CD4-positive, alpha-beta T cell treated with Interleukin-2 at 100 ng/mL for 4 hours (primary cell): Measurements from ENCODE around the gene SAMD3.
"Not testable (repeated sequence)": the region's sequence is repeated elsewhere in the genome, so short reads cannot be mapped to it uniquely, and the experiment has no call there.

Experiments
- DNase-seq: peaks from one replicate; pipeline ENCODE4 v3.0.0-alpha.2; 2020; ENCODE audit warnings: low spot score

Gene SAMD3

DNA sequence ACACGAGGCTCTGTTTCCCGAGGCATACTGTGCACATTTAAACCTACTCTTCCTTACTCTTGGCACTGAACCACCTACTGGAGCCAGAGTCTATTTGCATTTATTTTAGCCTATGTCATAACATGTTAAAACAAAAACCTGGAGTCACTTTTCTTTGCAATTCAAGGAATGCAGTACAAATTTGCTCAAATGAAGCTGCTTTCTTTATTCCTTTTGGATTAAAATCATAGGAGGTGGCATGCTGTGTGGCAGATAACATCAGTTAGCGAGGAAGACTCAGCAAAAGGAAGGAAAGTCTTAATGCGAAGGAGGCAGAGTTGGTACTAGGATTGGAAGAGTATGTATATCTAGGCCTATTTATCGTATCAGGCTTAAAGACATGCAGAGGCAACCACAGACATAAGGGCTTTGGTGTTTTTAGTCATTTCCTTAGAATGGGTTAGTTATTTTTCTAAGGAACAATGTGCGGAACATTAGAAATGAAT, 92.9 kb downstream of the SAMD3 start:
- no peak for DNase-seq

DNA sequence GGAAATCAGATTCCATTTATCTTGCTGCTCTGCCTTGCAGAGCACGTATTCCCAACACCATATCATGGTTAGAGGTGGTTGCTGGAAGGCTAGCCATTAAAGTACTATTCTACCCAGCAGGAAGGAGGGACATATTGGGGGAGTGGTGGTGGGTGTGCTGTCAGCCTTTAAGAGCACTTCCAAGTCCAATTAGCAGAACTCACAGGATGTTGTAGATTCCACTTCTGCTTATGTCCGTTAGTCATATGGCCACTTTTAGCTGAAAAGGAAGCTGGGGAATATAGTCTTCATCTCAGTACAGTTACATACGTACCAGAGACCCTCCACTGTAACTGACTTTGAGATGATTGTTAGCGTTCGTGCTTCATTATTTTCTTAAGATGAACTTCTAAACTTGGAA, 94.4 kb downstream of the SAMD3 start:
- no peak for DNase-seq

DNA sequence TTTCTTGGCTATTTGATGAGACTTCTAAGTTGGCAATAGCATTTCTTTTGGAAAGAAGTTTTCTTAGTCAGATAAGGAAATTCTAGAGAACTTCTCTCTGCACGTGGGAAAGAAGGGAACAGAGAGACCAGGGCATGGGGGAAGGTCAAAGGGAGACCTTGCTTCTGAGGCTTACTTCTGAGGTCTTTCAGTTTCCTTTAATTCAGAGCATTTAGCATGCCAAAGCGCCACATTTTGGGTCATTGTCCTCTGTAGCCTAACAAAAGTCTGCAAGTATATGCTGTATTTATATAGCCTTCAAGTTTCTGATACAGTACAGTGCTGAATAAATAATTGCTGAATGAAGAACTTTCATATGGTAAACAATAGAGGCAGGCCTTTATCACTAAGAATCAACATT, 95.6 kb downstream of the SAMD3 start:
- no peak for DNase-seq

DNA sequence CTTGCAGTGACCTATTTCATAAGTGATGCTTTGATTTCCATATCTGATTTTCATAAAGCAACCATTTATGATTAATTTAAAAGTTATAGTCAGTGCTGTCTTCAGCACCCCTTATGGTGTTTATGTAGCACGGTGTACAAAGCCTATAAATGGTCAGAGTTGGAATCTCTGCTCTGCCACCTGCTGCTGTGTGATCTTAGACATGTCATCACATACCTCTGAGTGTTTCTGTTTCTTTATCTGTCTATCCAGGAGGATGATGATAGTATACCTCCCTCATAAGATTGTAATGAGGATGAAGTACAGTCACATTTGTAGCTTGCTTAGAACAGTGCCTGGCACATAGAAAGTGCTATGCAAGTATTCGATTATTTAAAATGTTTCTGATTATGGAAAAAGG, 100.5 kb downstream of the SAMD3 start:
- no peak for DNase-seq

DNA sequence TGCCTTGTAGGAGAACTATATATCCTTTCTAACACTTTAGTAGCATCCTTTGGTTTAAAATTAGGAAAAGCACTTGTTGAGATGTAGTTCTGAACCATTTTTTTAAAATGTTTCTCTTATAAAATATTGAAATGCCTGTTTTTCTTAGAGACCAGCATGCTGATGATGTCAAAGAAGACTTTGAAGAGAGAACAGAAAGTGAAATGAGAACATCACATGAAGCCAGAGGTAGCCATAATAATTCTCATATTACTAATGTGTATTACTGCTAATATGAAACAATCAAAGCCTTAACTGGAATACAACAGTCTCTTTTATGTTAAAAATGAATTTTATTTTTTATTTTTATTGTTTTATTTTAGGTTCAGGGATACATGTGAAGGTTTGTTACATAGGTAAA, 102.0 kb downstream of the SAMD3 start:
- no peak for DNase-seq

DNA sequence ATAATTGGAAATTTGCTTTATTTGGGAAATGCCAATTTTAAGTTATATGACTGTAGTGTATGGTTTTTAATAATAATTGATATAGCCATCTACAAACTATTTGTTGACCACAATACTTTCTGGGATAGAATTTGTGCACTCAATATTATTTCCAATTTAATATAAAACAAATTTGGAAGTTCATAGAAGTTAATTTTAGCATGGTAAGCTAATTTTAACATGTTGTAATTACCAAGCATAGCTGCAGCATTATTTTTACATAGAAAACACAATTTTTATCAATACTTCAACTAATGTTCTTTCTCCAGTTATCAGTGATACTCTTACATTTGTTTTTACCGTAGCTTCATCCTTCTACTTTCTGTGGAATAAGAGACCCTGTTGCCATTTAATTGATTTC, 103.5 kb downstream of the SAMD3 start:
- DNase-seq: no peak

DNA sequence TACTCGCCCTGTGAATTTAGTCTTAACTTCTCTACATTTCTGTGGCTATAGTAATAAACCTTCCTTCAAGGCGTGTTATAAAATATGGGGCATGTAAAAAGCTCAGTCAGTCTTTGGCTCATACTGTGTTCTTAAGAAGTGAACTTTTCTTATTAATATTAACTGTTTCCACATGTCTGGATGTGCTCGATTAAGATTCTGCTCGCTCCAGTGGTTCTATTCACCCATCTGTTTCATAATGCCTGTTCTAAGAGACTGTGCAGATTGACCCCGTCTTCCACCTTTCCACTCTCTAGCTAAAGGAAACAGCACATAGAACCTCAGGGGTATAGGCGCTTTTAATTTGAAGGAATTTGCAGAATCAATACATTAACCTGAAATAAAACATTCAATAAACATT, 104.5 kb downstream of the SAMD3 start:
- no peak for DNase-seq

DNA sequence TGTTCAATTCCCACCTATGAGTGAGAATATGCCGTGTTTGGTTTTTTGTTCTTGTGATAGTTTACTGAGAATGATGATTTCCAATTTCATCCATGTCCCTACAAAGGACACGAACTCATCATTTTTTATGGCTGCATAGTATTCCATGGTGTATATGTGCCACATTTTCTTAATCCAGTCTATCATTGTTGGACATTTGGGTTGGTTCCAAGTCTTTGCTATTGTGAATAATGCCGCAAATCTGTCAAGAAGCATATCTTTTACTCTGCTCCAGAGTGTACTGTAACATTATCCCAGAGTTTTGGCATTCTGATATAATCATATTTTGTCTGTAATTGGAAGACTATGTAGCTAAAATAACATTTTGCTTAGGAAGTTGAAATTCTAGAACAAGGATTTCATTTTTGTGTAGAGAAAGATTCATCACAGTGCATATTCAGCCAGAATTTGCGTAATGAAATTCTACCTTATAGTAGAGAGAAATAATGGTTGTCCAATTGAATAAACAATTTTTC, 105.5 kb downstream of the SAMD3 start:
- not testable (repeated sequence) for DNase-seq

DNA sequence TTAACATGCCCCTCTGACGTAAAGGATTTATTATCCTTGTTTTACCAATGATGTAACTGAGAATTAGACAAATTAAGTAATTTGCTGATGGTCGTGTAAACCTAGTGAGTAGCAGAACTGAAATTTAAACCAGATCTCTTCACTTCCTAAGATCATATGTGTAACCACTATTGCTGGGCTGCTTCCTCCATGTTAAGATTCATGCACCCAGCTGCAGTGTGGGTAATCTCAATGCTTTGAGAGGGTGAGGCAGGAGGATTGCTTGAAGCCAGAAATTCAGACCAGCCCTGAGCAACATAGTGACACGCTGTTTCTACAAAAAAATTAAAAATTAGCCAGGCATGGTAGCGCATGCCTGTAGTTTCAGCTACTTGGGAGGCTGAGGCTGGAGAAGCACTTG, 106.5 kb downstream of the SAMD3 start:
- no peak for DNase-seq

DNA sequence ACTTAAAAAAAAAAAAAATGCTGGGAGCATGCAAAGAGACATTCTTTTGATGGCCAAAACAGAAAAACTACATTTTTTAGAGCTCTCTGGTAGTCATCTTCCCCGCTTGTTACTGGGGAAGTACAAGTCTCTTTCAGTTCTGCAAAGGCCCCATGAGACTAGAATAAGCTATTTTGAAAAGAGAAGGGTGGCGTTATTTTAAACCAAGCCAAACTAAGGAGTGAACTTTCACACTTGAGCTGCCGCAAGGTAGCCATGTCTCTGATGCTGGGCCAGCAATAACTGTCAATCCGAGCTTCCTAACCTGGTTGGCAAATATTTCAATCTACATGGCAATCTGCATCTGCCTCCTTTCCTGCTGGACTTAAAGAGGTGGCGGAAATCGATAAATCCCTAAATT, 107.7 kb downstream of the SAMD3 start:
- no peak for DNase-seq

DNA sequence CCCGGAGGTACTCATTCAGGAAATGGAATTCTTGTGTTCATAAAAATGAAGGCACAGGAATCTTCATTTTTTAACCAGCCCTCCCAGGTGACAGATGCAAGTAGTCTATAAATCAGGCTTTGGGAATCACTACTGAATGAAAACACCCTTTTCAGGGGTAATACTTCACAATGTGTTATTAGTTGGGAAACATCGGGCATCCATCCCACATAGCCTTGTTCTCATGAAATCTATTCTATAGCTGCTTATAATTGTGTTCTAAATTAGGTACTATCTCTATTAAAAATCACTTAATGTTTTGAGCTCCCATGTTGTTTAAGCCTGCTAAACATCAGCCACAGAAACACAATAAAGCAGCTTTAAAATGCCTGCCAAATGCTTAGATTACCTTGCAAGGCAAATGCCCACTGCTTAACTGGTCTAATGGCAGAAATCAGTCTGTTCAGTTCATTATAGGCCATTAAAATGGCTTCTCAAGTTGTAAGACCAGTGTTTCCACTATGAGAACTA, 109.5 kb downstream of the SAMD3 start:
- DNase-seq: no peak

DNA sequence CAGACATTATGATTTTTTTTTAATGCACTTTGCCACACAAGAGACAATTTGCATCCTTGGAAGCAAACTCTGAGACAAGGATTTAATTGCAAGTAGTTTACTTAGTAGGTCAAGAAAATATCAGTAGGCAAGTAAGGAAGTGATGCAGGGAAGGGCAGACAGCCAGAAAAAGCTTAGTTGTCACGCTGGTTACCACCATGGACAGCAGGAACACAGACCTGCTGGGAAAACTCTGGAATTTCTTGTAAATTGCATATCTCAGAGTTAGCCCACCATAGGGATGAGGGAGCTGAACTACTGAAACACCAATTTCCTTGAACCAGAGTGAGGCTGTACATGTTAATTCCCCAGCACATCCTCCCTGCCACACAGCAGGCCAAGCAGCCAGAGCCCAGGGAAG, 111.7 kb downstream of the SAMD3 start:
- DNase-seq: no peak

DNA sequence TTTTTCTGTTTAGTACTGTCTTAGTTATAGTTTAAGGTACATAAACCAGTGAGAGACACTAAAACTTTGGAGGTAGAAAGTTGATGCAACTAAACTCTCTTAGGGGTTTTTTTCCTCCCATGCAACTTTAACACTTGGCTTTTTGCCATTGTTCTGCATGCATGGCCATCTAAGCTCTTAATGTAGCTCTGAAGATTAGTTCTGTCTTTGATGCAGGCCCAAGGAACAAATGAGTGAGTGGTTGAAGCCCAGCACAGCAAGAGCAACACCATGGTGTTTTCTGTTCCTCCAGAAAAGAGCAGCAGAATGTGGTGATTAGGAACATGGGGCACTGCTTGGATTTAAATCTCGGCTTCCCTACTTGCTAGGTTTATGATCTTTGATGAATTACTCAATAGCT, 115.0 kb downstream of the SAMD3 start:
- DNase-seq: no peak

DNA sequence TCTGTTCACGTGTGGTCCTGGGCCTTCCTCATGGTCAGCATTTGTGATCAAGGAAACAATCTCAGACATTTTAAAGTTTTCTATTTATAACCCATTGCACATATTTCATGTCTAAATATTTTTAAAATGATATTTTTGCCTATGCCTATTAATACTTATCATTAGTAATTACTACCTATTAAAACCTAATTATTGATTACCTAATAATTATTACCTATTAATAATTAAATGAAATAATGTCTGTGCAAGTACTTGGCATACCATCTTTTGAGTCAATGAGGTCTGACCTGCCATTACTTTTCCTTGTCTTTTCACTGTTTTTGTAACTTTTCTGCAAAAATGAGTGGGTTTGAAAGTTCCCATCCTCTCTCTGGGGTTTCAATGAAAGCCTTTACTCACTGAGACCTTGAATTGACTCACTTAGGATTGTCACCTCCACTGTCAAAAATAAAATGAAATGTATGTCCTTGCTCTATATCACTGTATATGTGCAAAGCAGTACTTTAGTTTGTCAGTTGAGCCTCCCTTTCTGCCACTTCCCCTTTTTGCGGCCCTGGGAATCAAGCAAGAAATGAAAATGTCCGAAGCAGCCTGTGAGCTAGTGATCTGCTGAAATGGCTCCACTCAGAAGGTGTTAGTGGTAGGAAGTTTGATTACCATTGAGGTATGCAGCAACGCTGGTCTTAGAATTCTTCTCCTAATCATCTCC, 116.6 kb downstream of the SAMD3 start:
- no peak for DNase-seq

DNA sequence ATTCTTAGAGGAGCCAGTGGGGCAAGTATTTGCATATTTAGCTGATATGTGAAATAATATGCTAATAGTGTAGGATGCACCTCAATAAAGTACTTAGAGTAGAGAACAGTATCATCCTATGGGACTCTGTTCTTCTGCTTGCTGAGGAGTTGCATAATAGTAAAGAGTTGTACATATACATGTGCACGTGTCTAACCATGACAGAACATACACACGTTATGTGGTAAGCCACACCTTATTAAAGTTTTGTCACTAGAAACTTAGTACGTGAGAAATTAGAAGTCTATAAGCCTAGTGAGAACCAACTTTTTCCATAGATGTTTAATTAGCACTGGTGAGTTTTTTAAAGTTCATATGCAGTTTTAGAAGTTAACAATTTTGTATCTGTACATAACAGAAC, 123.6 kb downstream of the SAMD3 start:
- DNase-seq: no peak

DNA sequence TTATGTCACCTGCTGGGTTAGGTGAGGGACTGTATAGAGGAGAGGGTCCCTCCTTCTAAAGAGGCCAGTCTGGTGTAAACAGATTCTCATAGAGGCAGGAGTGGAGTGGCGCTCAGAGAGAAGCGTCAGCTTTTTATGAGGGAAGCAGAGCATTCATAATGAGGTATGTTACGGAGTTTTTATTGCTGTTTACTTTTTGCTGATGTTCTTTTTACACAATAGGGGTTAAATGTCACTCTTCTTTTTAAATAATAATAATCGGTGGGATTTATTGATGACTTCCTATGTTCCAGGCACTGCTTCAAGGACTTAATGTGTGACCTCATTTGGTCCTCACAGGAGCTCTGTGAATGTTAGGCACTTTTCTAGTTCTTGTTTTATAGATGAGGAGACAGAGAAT, 124.4 kb downstream of the SAMD3 start:
- DNase-seq: no peak
